HepG2 (cell line): ENCODE results near the gene SLC13A3. TPM values are rescaled to one million over a fixed set of nuclear protein-coding genes. Genes with fewer than 3 reads are reported as not detected.
A peak's percentile ranks its signal among the peaks of the same experiment; 100 is the strongest.

Experiments used
- ARNT2 ChIP-seq: sonication (generic); formaldehyde crosslinking; IDR thresholded peaks from 2 replicates; pipeline ENCODE4 v1.8.0; 2022; ENCODE audit warnings: mild to moderate bottlenecking, low read depth, missing genetic modification reagents, moderate library complexity
- ATF3 ChIP-seq: sonication (generic); formaldehyde crosslinking; IDR thresholded peaks from 2 replicates; pipeline ENCODE4 v1.4.0; 2020; ENCODE audit warnings: missing genetic modification reagents
- ETV6 ChIP-seq: sonication (generic); formaldehyde crosslinking; conservative IDR thresholded peaks from 2 replicates; pipeline ENCODE4 v1.4.0; 2020; ENCODE audit warnings: missing genetic modification reagents
- GABPA ChIP-seq, 2 experiments: IDR thresholded peaks; 2 replicates each; pipeline ENCODE4 v1.6.1; 2011 to 2016; ENCODE audit warnings: low read depth in 2 of 2, low read length in 1 of 2, missing biosample characterization in 1 of 2, missing genetic modification characterization in 1 of 2
- KMT2A ChIP-seq: sonication (generic); formaldehyde crosslinking; IDR thresholded peaks from 2 replicates; pipeline ENCODE4 v1.4.0; 2020; ENCODE audit warnings: missing genetic modification reagents
- NAIF1 ChIP-seq: sonication (generic); formaldehyde crosslinking; IDR thresholded peaks from 2 replicates; pipeline ENCODE4 v1.5.0; 2020; ENCODE audit warnings: mild to moderate bottlenecking, missing genetic modification reagents, borderline replicate concordance
- NCOR1 ChIP-seq: fragments of 200-600 bp; sonication (generic); IDR thresholded peaks from 2 replicates; pipeline ENCODE4 v1.7.0; 2017; ENCODE audit warnings: antibody characterized with exemption, low read length, borderline replicate concordance
- NR0B2 ChIP-seq: sonication (generic); formaldehyde crosslinking; IDR thresholded peaks from 2 replicates; pipeline ENCODE4 v1.4.0; 2020; ENCODE audit warnings: mild to moderate bottlenecking, missing genetic modification reagents
- RCOR2 ChIP-seq: IDR thresholded peaks from 2 replicates; pipeline ENCODE4 v1.6.1; 2016; ENCODE audit warnings: missing biosample characterization, missing genetic modification reagents
- SCMH1 ChIP-seq: sonication (generic); formaldehyde crosslinking; IDR thresholded peaks from 2 replicates; pipeline ENCODE4 v1.9.0; 2021; ENCODE audit warnings: missing genetic modification reagents, mild to moderate bottlenecking, borderline replicate concordance
- SMAD3 ChIP-seq: sonication (generic); formaldehyde crosslinking; IDR thresholded peaks from 2 replicates; pipeline ENCODE4 v1.4.0; 2020; ENCODE audit warnings: missing genetic modification reagents
- SOX5 ChIP-seq: IDR thresholded peaks from 2 replicates; pipeline ENCODE4 v1.6.1; 2016; ENCODE audit warnings: borderline replicate concordance
- U2AF1 ChIP-seq: fragments of 200-400 bp; formaldehyde crosslinking; optimal IDR thresholded peaks from 2 replicates; pipeline ENCODE3; 2017; ENCODE audit warnings: mild to moderate bottlenecking, low read depth, low read length
- ZBTB10 ChIP-seq: sonication (generic); formaldehyde crosslinking; IDR thresholded peaks from 2 replicates; pipeline ENCODE4 v1.4.0; 2020; ENCODE audit warnings: missing genetic modification reagents, borderline replicate concordance
- ZFP90 ChIP-seq: sonication (generic); formaldehyde crosslinking; IDR thresholded peaks from 2 replicates; pipeline ENCODE4 v1.8.0; 2022; ENCODE audit warnings: missing genetic modification reagents, mild to moderate bottlenecking, inconsistent platforms, borderline replicate concordance
- ZNF607 ChIP-seq: sonication (generic); formaldehyde crosslinking; IDR thresholded peaks from 2 replicates; pipeline ENCODE4 v1.5.1; 2020; ENCODE audit warnings: missing genetic modification reagents, mild to moderate bottlenecking, borderline replicate concordance
- ZNF766 ChIP-seq: sonication (generic); formaldehyde crosslinking; IDR thresholded peaks from 2 replicates; pipeline ENCODE4 v1.5.0; 2020; ENCODE audit warnings: missing genetic modification reagents, borderline replicate concordance
- polyA plus RNA-seq, 8 experiments: library from polyadenylated mRNA; depleted of rRNA in 3 of 8; stranded (reverse) in 7 of 8; unstranded in 1 of 8; fragments of >200 nt; fragmentation: Illumina TruSeq in 4 of 8; extraction: Trizol in 4 of 8; gene quantifications; 2 replicates each; pipeline versions ENCODE4 v1.2.1 to v1.2.3, GENCODE V29; 2011 to 2016; ENCODE audit warnings: low read depth in 4 of 8, missing spikeins in 1 of 8, mixed read lengths in 1 of 8; ENCODE audit not compliant: insufficient read depth in 1 of 8
- total RNA-seq, 5 experiments: library from RNA; depleted of rRNA; stranded (reverse); fragments of >200 nt; fragmentation: Illumina TruSeq; extraction: Trizol; gene quantifications; 2 replicates each; pipeline ENCODE4 v1.2.3, GENCODE V29; 2016; ENCODE audit warnings: low read depth in 1 of 5

SLC13A3 gene
- total and polyA plus RNA-seq, 2 of the 13 experiments (the other 11 are each of a cell fraction or from before 2014, with no cell fraction given), result 66.5 to 76.0 TPM

GRCh38 chr20:46666818-46667515 lies 15.7 kb upstream of the SLC13A3 start (continued):
- peak; percentile 94 for TF ChIP-seq ZBTB10 (CRISPR knock-in tag)
- TF ChIP-seq SCMH1 (CRISPR knock-in tag), result no peak
- TF ChIP-seq ZNF607, result 0 out of 2 replicates have a peak, but pooled peaks have one; percentile 22
- no peak; the same call in 1 of the 2 replicates for TF ChIP-seq ZNF766
- peak; percentile 49; the same call in 1 of the 2 replicates for TF ChIP-seq NR0B2
- TF ChIP-seq SMAD3 (CRISPR knock-in tag), result peak; percentile 100
- no peak; the same call in 1 of the 2 replicates for TF ChIP-seq GABPA (IDR thresholded peaks at IDR 0.05; ENCODE audit: low read depth, low read length)
- peak; percentile 86 for TF ChIP-seq GABPA (CRISPR knock-in tag; IDR thresholded peaks at IDR 0.05; ENCODE audit: low read depth)
- peak; percentile 73; the same call in 1 of the 2 replicates for TF ChIP-seq KMT2A (CRISPR knock-in tag)
- peak; percentile 100 for TF ChIP-seq SOX5 (CRISPR knock-in tag)
- peak; percentile 100 for TF ChIP-seq NCOR1
- peak; percentile 99 for TF ChIP-seq ZFP90 (CRISPR knock-in tag)
- TF ChIP-seq U2AF1, result peak; percentile 67
- peak; percentile 98; the same call in 1 of the 2 replicates for TF ChIP-seq ETV6 (CRISPR knock-in tag)
- peak; percentile 100 for TF ChIP-seq RCOR2
- peak; percentile 95 for TF ChIP-seq NAIF1 (CRISPR knock-in tag)
- TF ChIP-seq ATF3, result peak; percentile 100
- peak; percentile 96 for TF ChIP-seq ARNT2 (CRISPR knock-in tag)
